Measurements from ENCODE around the gene AP3S2.

AP3S2 gene

GRCh38 chr15:89917442-89918101 lies 23.8 kb upstream of the AP3S2 start:
- H3K4me3 ChIP-seq (ENCODE audit: low read length, poor library complexity, severe bottlenecking): no peak overlapping the region
- H3K79me2 ChIP-seq (ENCODE audit: insufficient read depth, low read length): no peaks in the 10 kb centered on the region
- H2AFZ ChIP-seq (ENCODE audit: low read length): no peak overlapping the region
- H3K4me1 ChIP-seq (ENCODE audit: insufficient read depth, low read length, poor library complexity, severe bottlenecking): no peaks in the 10 kb centered on the region
- H3K27me3 ChIP-seq (ENCODE audit: insufficient read depth, low read length, poor library complexity, severe bottlenecking): no peaks in the 10 kb centered on the region
- no peak overlapping the region for H3K9ac ChIP-seq (ENCODE audit: low read depth, low read length, poor library complexity, severe bottlenecking)
- H3K9me3 ChIP-seq (ENCODE audit: insufficient read depth, low read depth, low read length): no peaks in the 10 kb centered on the region
- no peak overlapping the region for H3K4me2 ChIP-seq (ENCODE audit: low read depth, low read length, poor library complexity, severe bottlenecking)
- no peaks in the 10 kb centered on the region for H3K9me2 ChIP-seq (replicated peaks; ENCODE audit: low read depth, low read length)
- H4K20me1 ChIP-seq (ENCODE audit: insufficient read depth, low read length, poor library complexity, severe bottlenecking): no peaks in the 10 kb centered on the region
- H3F3A ChIP-seq (ENCODE audit: low read depth): no peaks in the 10 kb centered on the region
- H3K36me3 ChIP-seq (ENCODE audit: insufficient read depth, low read length): no peaks in the 10 kb centered on the region
- TF ChIP-seq EZH2phosphoT487 (IDR thresholded peaks at IDR 0.05; ENCODE audit: borderline replicate concordance) (no peak), CTCF (conservative IDR thresholded peaks at IDR 0.05; ENCODE audit: low read length) (no peak)

- H3K4me1 ChIP-seq (ENCODE audit: insufficient read depth, low read length, poor library complexity, severe bottlenecking): no peaks in the 10 kb centered on the region
- H2AFZ ChIP-seq (ENCODE audit: low read length): no peak overlapping the region
- H3K79me2 ChIP-seq (ENCODE audit: insufficient read depth, low read length): no peaks in the 10 kb centered on the region
- no peaks in the 10 kb centered on the region for H3F3A ChIP-seq (ENCODE audit: low read depth)
- no peaks in the 10 kb centered on the region for H3K27me3 ChIP-seq (ENCODE audit: insufficient read depth, low read length, poor library complexity, severe bottlenecking)
- no peaks in the 10 kb centered on the region for H3K9me2 ChIP-seq (replicated peaks; ENCODE audit: low read depth, low read length)
- H3K4me3 ChIP-seq (ENCODE audit: low read length, poor library complexity, severe bottlenecking): no peak overlapping the region
- H3K4me2 ChIP-seq (ENCODE audit: low read depth, low read length, poor library complexity, severe bottlenecking): no peak overlapping the region
- TF ChIP-seq CTCF (conservative IDR thresholded peaks at IDR 0.05; ENCODE audit: low read length) (no peak), EZH2phosphoT487 (IDR thresholded peaks at IDR 0.05; ENCODE audit: borderline replicate concordance) (no peak)
- H3K9me3 ChIP-seq (ENCODE audit: insufficient read depth, low read depth, low read length): no peaks in the 10 kb centered on the region
- no peaks in the 10 kb centered on the region for H3K36me3 ChIP-seq (ENCODE audit: insufficient read depth, low read length)
- no peak overlapping the region for H3K9ac ChIP-seq (ENCODE audit: low read depth, low read length, poor library complexity, severe bottlenecking)
- no peaks in the 10 kb centered on the region for H4K20me1 ChIP-seq (ENCODE audit: insufficient read depth, low read length, poor library complexity, severe bottlenecking)
Measured at GRCh38 chr15:89916660-89917059, 22.9 kb upstream of the AP3S2 start.

DNA sequence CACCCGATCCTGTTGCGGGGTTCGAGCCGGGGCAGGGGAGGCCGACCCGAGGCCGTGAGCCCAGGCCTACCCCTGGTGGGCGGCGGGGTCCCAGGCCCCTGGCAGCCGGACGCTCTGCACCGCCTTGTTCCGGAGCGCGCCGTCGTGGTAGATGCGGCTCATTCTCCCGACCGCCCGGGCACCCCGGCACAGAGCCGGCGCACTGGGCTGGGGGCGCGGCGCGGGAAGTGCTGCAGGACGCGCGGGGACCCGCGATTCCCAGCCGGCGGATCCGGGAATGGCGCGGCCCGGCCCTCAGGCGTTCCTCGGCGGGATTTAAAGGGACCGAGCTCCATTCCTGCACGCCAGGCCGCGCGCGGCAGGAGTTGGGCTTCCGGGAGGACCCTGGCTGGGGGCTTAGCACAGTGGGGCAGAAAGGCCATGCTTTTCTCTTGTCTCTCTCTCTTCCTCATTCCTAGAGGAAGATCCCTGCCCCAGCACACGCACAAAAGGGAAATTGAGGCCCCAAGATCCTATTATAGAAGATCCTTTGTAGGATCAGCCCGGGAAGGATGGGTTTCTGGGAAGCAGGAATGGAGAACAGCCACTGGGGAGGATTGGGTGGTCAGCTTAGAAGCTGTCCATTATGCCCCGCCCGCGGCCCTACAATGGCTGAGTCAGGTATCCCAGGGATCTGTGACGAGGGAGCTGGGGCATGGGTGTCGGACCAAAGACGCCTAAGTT lies 19.0 kb upstream of the AP3S2 start, which contains the start of gene ARPIN:
TSS of gene ARPIN (minus strand) at position 279 of the 723 bp plus-strand sequence. CDS start at position 162, 117 bp downstream.
- H2AFZ ChIP-seq (ENCODE audit: low read length): no peak within 1 kb of the TSS
- H3F3A ChIP-seq (ENCODE audit: low read depth): no peaks in the 10 kb centered on the region
- no peaks in the 10 kb centered on the region for H3K9me3 ChIP-seq (ENCODE audit: insufficient read depth, low read depth, low read length)
- H3K9me2 ChIP-seq (replicated peaks; ENCODE audit: low read depth, low read length): no peaks in the 10 kb centered on the region
- no peak within 1 kb of the TSS for H3K4me2 ChIP-seq (ENCODE audit: low read depth, low read length, poor library complexity, severe bottlenecking)
- no peak within 1 kb of the TSS for H3K4me3 ChIP-seq (ENCODE audit: low read length, poor library complexity, severe bottlenecking)
- TF ChIP-seq EZH2phosphoT487 (IDR thresholded peaks at IDR 0.05; ENCODE audit: borderline replicate concordance): no peak
- no peak for TF ChIP-seq CTCF (conservative IDR thresholded peaks at IDR 0.05; ENCODE audit: low read length)
- H3K27me3 ChIP-seq (ENCODE audit: insufficient read depth, low read length, poor library complexity, severe bottlenecking): no peaks in the 10 kb centered on the region
- no peaks in the 10 kb centered on the region for H3K79me2 ChIP-seq (ENCODE audit: insufficient read depth, low read length)
- H3K4me1 ChIP-seq (ENCODE audit: insufficient read depth, low read length, poor library complexity, severe bottlenecking): no peaks in the 10 kb centered on the region
- H3K9ac ChIP-seq (ENCODE audit: low read depth, low read length, poor library complexity, severe bottlenecking): no peak within 1 kb of the TSS
- no peaks in the 10 kb centered on the region for H3K36me3 ChIP-seq (ENCODE audit: insufficient read depth, low read length)
- no peaks in the 10 kb centered on the region for H4K20me1 ChIP-seq (ENCODE audit: insufficient read depth, low read length, poor library complexity, severe bottlenecking)

All from Loucy (cell line).